ENCODE results near the gene ARPP21. TPM values are rescaled to one million over a fixed set of nuclear protein-coding genes. Genes with fewer than 3 reads are reported as not detected.

ARPP21 gene
- total RNA-seq, result 10 to 100 TPM; 58.7 to 93.8 (median 67.5) TPM

GRCh38 chr3:35639254-35640186 is at the start of gene ARPP21:
ARPP21 (plus strand) TSS chr3:35639525; CDS start chr3:35681752, 42,227 bp downstream.
- Histone ChIP-seq H3K27me3 (no peaks in the 10 kb centered on the region), H3K4me1 (no peaks in the 10 kb centered on the region), H3K9me3 (no peaks in the 10 kb centered on the region), H3K36me3 (no peaks in the 10 kb centered on the region), H3K4me3 (peak within 1 kb of the TSS; percentile 67 to 77 (median 74)), H3K27ac (peak within 1 kb of the TSS; percentile 88 to 94 (median 92))
- ATAC-seq (peak; percentile 64 to 71), DNase-seq (peak; percentile 58 to 68)
- in situ Hi-C loops (cut with MboI; ENCODE audit: low sequenced_read_pairs in 4 of 4) (no loop called here), intact Hi-C loops (cut with DNase I; ENCODE audit: low total_unique reads) (loop anchor here (5.0 kb wide), 1 partner anchor 1982 kb away; no protein-coding TSS in a partner anchor)
- TF ChIP-seq POLR2A (IDR thresholded peaks at IDR 0.05) (peak; percentile 59 to 77), CTCF (IDR thresholded peaks at IDR 0.05 in 4 of 5, conservative IDR thresholded peaks at IDR 0.05 in 1 of 5) (no peak)

GRCh38 chr3:35592589-35593295 is 46.6 kb upstream of the ARPP21 start:
- TF ChIP-seq POLR2A (IDR thresholded peaks at IDR 0.05) (no peak), CTCF (IDR thresholded peaks at IDR 0.05 in 4 of 5, conservative IDR thresholded peaks at IDR 0.05 in 1 of 5) (no peak)
- Histone ChIP-seq H3K9me3 (no peaks in the 10 kb centered on the region), H3K36me3 (no peaks in the 10 kb centered on the region), H3K4me1 (no peaks in the 10 kb centered on the region), H3K27me3 (no peaks in the 10 kb centered on the region), H3K27ac (no peak overlapping the region), H3K4me3 (no peak overlapping the region)
- ATAC-seq (no peak), DNase-seq (no peak)
- intact Hi-C loops (cut with DNase I; ENCODE audit: low total_unique reads), result no loop called here
- in situ Hi-C loops (cut with MboI; ENCODE audit: low sequenced_read_pairs in 4 of 4), result no loop called here

- Histone ChIP-seq H3K9me3 (no peaks in the 10 kb centered on the region), H3K4me3 (no peak overlapping the region), H3K4me1 (no peaks in the 10 kb centered on the region), H3K36me3 (no peaks in the 10 kb centered on the region), H3K27me3 (no peaks in the 10 kb centered on the region), H3K27ac (no peak overlapping the region)
- no peak for TF ChIP-seq CTCF (IDR thresholded peaks at IDR 0.05 in 4 of 5, conservative IDR thresholded peaks at IDR 0.05 in 1 of 5)
- TF ChIP-seq POLR2A (IDR thresholded peaks at IDR 0.05), result no peak
- in situ Hi-C loops (cut with MboI; ENCODE audit: low sequenced_read_pairs in 4 of 4), result no loop called here
- DNase-seq, result no peak
- no peak for ATAC-seq
- intact Hi-C loops (cut with DNase I; ENCODE audit: low total_unique reads), result no loop called here
Measured at GRCh38 chr3:35594739-35595138, 44.6 kb upstream of the ARPP21 start.

- no peaks in the 10 kb centered on the region for H3K4me1 ChIP-seq
- H3K27me3 ChIP-seq, result no peaks in the 10 kb centered on the region
- in situ Hi-C loops (cut with MboI; ENCODE audit: low sequenced_read_pairs in 4 of 4), result no loop called here
- no peaks in the 10 kb centered on the region for H3K36me3 ChIP-seq
- TF ChIP-seq POLR2A (IDR thresholded peaks at IDR 0.05), result no peak
- no peak for TF ChIP-seq CTCF (IDR thresholded peaks at IDR 0.05 in 4 of 5, conservative IDR thresholded peaks at IDR 0.05 in 1 of 5)
- H3K4me3 ChIP-seq, result no peak overlapping the region
- no peak for ATAC-seq
- H3K27ac ChIP-seq, result no peak overlapping the region
- intact Hi-C loops (cut with DNase I; ENCODE audit: low total_unique reads), result no loop called here
- no peaks in the 10 kb centered on the region for H3K9me3 ChIP-seq
- DNase-seq, result no peak
Measured at GRCh38 chr3:35596335-35596995, 42.9 kb upstream of the ARPP21 start.

Measured in gastrocnemius medialis (tissue), 4 donors.